ENCODE results near the gene EDN2.

GRCh38 chr1:41482001-41482765 lies 2.3 kb downstream of the EDN2 start:
- no peak for TF ChIP-seq POLR2AphosphoS5 (IDR thresholded peaks at IDR 0.05; ENCODE audit: low read depth, low read length)
- no peak for TF ChIP-seq TAF1 (IDR thresholded peaks at IDR 0.05; ENCODE audit: borderline replicate concordance, insufficient read depth, low read length)

Data from PFSK-1 (cell line).